Measurements from ENCODE around the gene MRPL46.

- TF ChIP-seq POLR2A (IDR thresholded peaks at IDR 0.05): no peak
- TF ChIP-seq CTCF (IDR thresholded peaks at IDR 0.05): no peak
Measured at GRCh38 chr15:88438181-88438580, 29.0 kb downstream of the MRPL46 start.
